OCI-LY7 (cell line): ENCODE measurements around the gene SPPL2B. TPM values are rescaled to one million over a fixed set of nuclear protein-coding genes. Genes with fewer than 3 reads are reported as not detected.
A peak's percentile ranks its signal among the peaks of the same experiment; 100 is the strongest.

Source experiments
- BruUV-seq: library from RNA; stranded (reverse); fragments of 400-500 nt; replicated peaks from 2 replicates; lab custom pipeline; 2021; lab: Mats Ljungman, UMichigan
- CTCF ChIA-PET: fragments of 300-600 bp; sonication (Branson Sonifier 250); formaldehyde crosslinking; loops from one replicate; lab custom pipeline; 2022; ENCODE audit warnings: antibody characterized with exemption; ENCODE audit not compliant: unreplicated experiment; lab: Charles Lee
- POLR2A ChIA-PET: fragments of 300-600 bp; sonication (Branson Sonifier 250); formaldehyde crosslinking; loops from one replicate; lab custom pipeline; 2022; ENCODE audit warnings: antibody characterized with exemption; lab: Charles Lee
- DNase-seq: peaks from one replicate; pipeline ENCODE4 v3.0.0-alpha.2; 2015; ENCODE audit warnings: low spot score
- H2AFZ ChIP-seq: fragments of 200-600 bp; sonication (generic), shearing (Covaris generic); 2 replicates; pipeline ENCODE4 v1.6.1; 2014; ENCODE audit warnings: mild to moderate bottlenecking, antibody characterized with exemption, low read length, moderate library complexity
- H3K27ac ChIP-seq: fragments of 200-600 bp; sonication (generic); 2 replicates; pipeline ENCODE4 v1.5.1; 2014; ENCODE audit warnings: mixed run types, low read depth, mild to moderate bottlenecking, moderate library complexity, low read length, inconsistent platforms; ENCODE audit not compliant: poor library complexity, severe bottlenecking
- H3K36me3 ChIP-seq: fragments of 200-600 bp; sonication (generic); 2 replicates; pipeline ENCODE4 v1.6.1; 2014; ENCODE audit warnings: mild to moderate bottlenecking, antibody characterized with exemption, low read length, moderate library complexity, mixed read lengths; ENCODE audit not compliant: insufficient read depth
- H3K4me1 ChIP-seq: fragments of 200-600 bp; sonication (generic); 2 replicates; pipeline ENCODE4 v1.5.1; 2014; ENCODE audit warnings: mild to moderate bottlenecking, low read length; ENCODE audit not compliant: insufficient read depth, poor library complexity, severe bottlenecking
- H3K4me2 ChIP-seq: fragments of 200-600 bp; sonication (generic); 2 replicates; pipeline ENCODE4 v1.6.1; 2014; ENCODE audit warnings: mild to moderate bottlenecking, low read length
- H3K4me3 ChIP-seq: fragments of 200-600 bp; sonication (generic); 2 replicates; pipeline ENCODE4 v1.5.1; 2014; ENCODE audit warnings: mild to moderate bottlenecking, low read depth, low read length; ENCODE audit not compliant: poor library complexity, severe bottlenecking
- H3K79me2 ChIP-seq: fragments of 200-600 bp; sonication (generic); 2 replicates; pipeline ENCODE4 v1.6.1; 2016; ENCODE audit warnings: low read depth, mild to moderate bottlenecking, low read length, moderate library complexity, mixed read lengths; ENCODE audit not compliant: insufficient read depth
- H3K9me2 ChIP-seq: fragments of 200-600 bp; sonication (generic); 2 replicates; pipeline ENCODE4 v1.6.1; 2016; ENCODE audit warnings: mild to moderate bottlenecking, low read length, mixed read lengths; ENCODE audit not compliant: insufficient read depth
- H3K9me3 ChIP-seq: fragments of 200-600 bp; sonication (generic); 2 replicates; pipeline ENCODE4 v1.6.1; 2014; ENCODE audit warnings: mild to moderate bottlenecking, mixed run types, low read length, mixed read lengths
- H4K20me1 ChIP-seq: fragments of 200-600 bp; sonication (generic); 2 replicates; pipeline ENCODE4 v1.6.1; 2014; ENCODE audit warnings: mild to moderate bottlenecking, antibody characterized with exemption, low read length, moderate library complexity, mixed read lengths; ENCODE audit not compliant: insufficient read depth
- CTCF ChIP-seq: fragments of 200-600 bp; sonication (generic); conservative IDR thresholded peaks from 2 replicates; pipeline ENCODE4 v1.5.1; 2014; ENCODE audit warnings: mild to moderate bottlenecking, antibody characterized with exemption, low read length, moderate library complexity, mixed read lengths
- EZH2phosphoT487 ChIP-seq: fragments of 200-600 bp; sonication (generic); IDR thresholded peaks from 2 replicates; pipeline ENCODE4 v1.6.1; 2018; ENCODE audit warnings: low read depth, borderline replicate concordance, mild to moderate bottlenecking, mixed run types, antibody characterized with exemption, low read length, moderate library complexity, mixed read lengths
- intact Hi-C: fragments of 100-400 bp; cut with micrococcal nuclease; formaldehyde crosslinking; loops from one replicate; pipeline ENCODE4 v1.10.0; 2022; ENCODE audit not compliant: unreplicated experiment
- total RNA-seq, 2 experiments: library from RNA; depleted of rRNA in 1 of 2; stranded (reverse); fragments of >200 nt in 1 of 2; shearing (Covaris generic) in 1 of 2; gene quantifications; 2 replicates each; pipeline ENCODE4 v1.2.3, GENCODE V29; 2014 to 2022

Gene SPPL2B
- total RNA-seq, 2 experiments from 2014 or later, result 106 to 191 TPM

- ChIA-PET CTCF (interaction anchor here (0.6 kb wide), 1 partner anchor 37 kb away, joined by 3 read pairs; no protein-coding TSS in a partner anchor), POLR2A (interaction anchor here (0.5 to 1.5 kb wide), 3 partner anchors 14 to 188 kb away, joined by 3 to 5 read pairs (median 5); partner anchors contain the start of gene GADD45B)
- BruUV-seq, result no TSS peak
- H3K9me2 ChIP-seq, result no peaks in the 10 kb centered on the region
- no peaks in the 10 kb centered on the region for H3K9me3 ChIP-seq
- no peak overlapping the region for H3K27ac ChIP-seq
- H2AFZ ChIP-seq, result no peak overlapping the region
- DNase-seq, result no peak
- TF ChIP-seq CTCF (no peak), EZH2phosphoT487 (no peak)
- H3K4me3 ChIP-seq, result no peak overlapping the region
- no peak overlapping the region for H3K4me2 ChIP-seq
- no peaks in the 10 kb centered on the region for H4K20me1 ChIP-seq
- intact Hi-C loops, result no loop called here
- peaks cover 38% of the 10 kb centered on the region for H3K4me1 ChIP-seq
- H3K79me2 ChIP-seq, result no peaks in the 10 kb centered on the region
- no peaks in the 10 kb centered on the region for H3K36me3 ChIP-seq
Observed at GRCh38 chr19:2287585-2288337, 40.7 kb upstream of the SPPL2B start.

- DNase-seq, result no peak
- Histone ChIP-seq H3K9me3 (no peaks in the 10 kb centered on the region), H4K20me1 (no peaks in the 10 kb centered on the region), H3K79me2 (no peaks in the 10 kb centered on the region), H3K4me1 (peaks cover 38% of the 10 kb centered on the region), H2AFZ (no peak overlapping the region; the same call in 1 of the 2 replicates), H3K9me2 (no peaks in the 10 kb centered on the region), H3K4me2 (peak overlapping the region; percentile 76), H3K27ac (no peak overlapping the region), H3K4me3 (no peak overlapping the region), H3K36me3 (no peaks in the 10 kb centered on the region)
- BruUV-seq, result no TSS peak
- no peak for TF ChIP-seq CTCF
- TF ChIP-seq EZH2phosphoT487, result no peak
- CTCF ChIA-PET, result no interaction called here
- POLR2A ChIA-PET, result interaction anchor here (0.5 to 1.6 kb wide), 7 partner anchors 14 to 187 kb away, joined by 3 to 7 read pairs (median 5); partner anchors contain the start of genes GADD45B, LMNB2 and LSM7
- intact Hi-C loops, result no loop called here
Observed at GRCh38 chr19:2288338-2288817, 40.1 kb upstream of the SPPL2B start.
